ENCODE measurements around the gene FBXL19.

- TF ChIP-seq CTCF (IDR thresholded peaks at IDR 0.05; ENCODE audit: low read depth, low read length, missing input control): no peak
- peak; percentile 19 for TF ChIP-seq NR2F2 (IDR thresholded peaks at IDR 0.05)
- TF ChIP-seq RXRA (IDR thresholded peaks at IDR 0.05): peak in 1 of 2 donors; percentile 33
- no peak for TF ChIP-seq HNF4A (conservative IDR thresholded peaks at IDR 0.05)
- no peak for TF ChIP-seq RAD21 (IDR thresholded peaks at IDR 0.05)
- TF ChIP-seq EGR1 (IDR thresholded peaks at IDR 0.05; ENCODE audit: low read depth in 2 of 2): no peak
- no peak for TF ChIP-seq YY1 (IDR thresholded peaks at IDR 0.05)
- TF ChIP-seq MAX (IDR thresholded peaks at IDR 0.05): no peak
- no peak for TF ChIP-seq JUND (IDR thresholded peaks at IDR 0.05)
- no peak for TF ChIP-seq TAF1 (conservative IDR thresholded peaks at IDR 0.05)
- TF ChIP-seq ATF3 (IDR thresholded peaks at IDR 0.05): no peak
These were observed 27.0 kb upstream of the FBXL19 start, which contains the start of gene CTF1 for GRCh38 chr16:30896261-30896888.
